Osteoblast (primary cell): ENCODE measurements around the gene CLDN4. TPM values are rescaled to one million over a fixed set of nuclear protein-coding genes. Genes with fewer than 3 reads are reported as not detected.

Experiments
- DNase-seq: peaks from one replicate; pipeline ENCODE4 v3.0.0; 2011; ENCODE audit warnings: low spot score, mixed read lengths; ENCODE audit not compliant: insufficient read length; ENCODE audit errors: missing footprints
- H2AFZ ChIP-seq: 2 replicates; pipeline ENCODE4 v1.6.0; 2011; ENCODE audit warnings: mild to moderate bottlenecking, low read length
- H3K27ac ChIP-seq: 2 replicates; pipeline ENCODE4 v1.5.1; 2011; ENCODE audit warnings: mild to moderate bottlenecking, low read depth, low read length, moderate library complexity
- H3K27me3 ChIP-seq: 2 replicates; pipeline ENCODE4 v1.6.0; 2012; ENCODE audit warnings: mild to moderate bottlenecking, control low read depth, inconsistent platforms, low read length, moderate library complexity; ENCODE audit not compliant: insufficient read depth
- H3K36me3 ChIP-seq: 2 replicates; pipeline ENCODE4 v1.5.1; 2011; ENCODE audit warnings: mild to moderate bottlenecking, low read length, control low read depth, moderate library complexity; ENCODE audit not compliant: insufficient read depth
- H3K4me1 ChIP-seq: 2 replicates; pipeline ENCODE4 v1.5.1; 2011; ENCODE audit warnings: mild to moderate bottlenecking, low read length, control low read depth, moderate library complexity; ENCODE audit not compliant: insufficient read depth
- H3K4me2 ChIP-seq: 2 replicates; pipeline ENCODE4 v1.6.0; 2011; ENCODE audit warnings: mild to moderate bottlenecking, low read length; ENCODE audit not compliant: insufficient read depth
- H3K4me3 ChIP-seq: fragments of 200-600 bp; sonication (generic); 3 replicates; pipeline ENCODE4 v1.5.1; 2012; ENCODE audit warnings: mild to moderate bottlenecking, low read length, inconsistent platforms; ENCODE audit not compliant: insufficient read depth
- H3K79me2 ChIP-seq: 2 replicates; pipeline ENCODE4 v1.6.0; 2012; ENCODE audit warnings: mild to moderate bottlenecking, low read length, control low read depth, inconsistent platforms; ENCODE audit not compliant: insufficient read depth
- H3K9me3 ChIP-seq: 2 replicates; pipeline ENCODE4 v1.5.1; 2011; ENCODE audit warnings: low read depth, low read length, control low read depth
- H4K20me1 ChIP-seq: 2 replicates; pipeline ENCODE4 v1.6.0; 2012; ENCODE audit warnings: mild to moderate bottlenecking, low read length, control low read depth; ENCODE audit not compliant: insufficient read depth
- CTCF ChIP-seq: IDR thresholded peaks from 2 replicates; pipeline ENCODE4 v1.5.1; 2011; ENCODE audit warnings: mild to moderate bottlenecking, low read depth, low read length, moderate library complexity; ENCODE audit errors: extremely low read depth
- total RNA-seq: library from RNA; depleted of rRNA; stranded (reverse); fragments of >200 nt; gene quantifications from 2 replicates; pipeline ENCODE4 v1.2.3, GENCODE V29; 2012

The CLDN4 gene
- total RNA-seq, 1 donor = 0.36 TPM

GRCh38 chr7:73882047-73882402 is 51.2 kb downstream of the CLDN4 start:
- Histone ChIP-seq H3K9me3 (no peaks in the 10 kb centered on the region), H3K4me3 (no peak overlapping the region), H3K36me3 (no peaks in the 10 kb centered on the region), H2AFZ (no peak overlapping the region), H3K27me3 (no peaks in the 10 kb centered on the region), H3K79me2 (no peaks in the 10 kb centered on the region), H3K4me2 (no peak overlapping the region), H4K20me1 (no peaks in the 10 kb centered on the region), H3K4me1 (peaks cover 33% of the 10 kb centered on the region), H3K27ac (no peak overlapping the region)
- DNase-seq = no peak
- TF ChIP-seq CTCF = no peak

Other genes with a start within 250 kb of the CLDN4 start
- gene MLXIPL, start 206.5 kb upstream of the CLDN4 start, total RNA-seq = 0.29 and 0.72 TPM in 2 replicates
- 5.8 and 5.9 TPM in 2 replicates for gene VPS37D, start 163.2 kb upstream of the CLDN4 start, total RNA-seq
- gene DNAJC30, start 147.5 kb upstream of the CLDN4 start, total RNA-seq = 2.9 TPM in 2 replicates
- gene BUD23, start 147.4 kb upstream of the CLDN4 start, total RNA-seq = 33.9 and 36.9 TPM in 2 replicates
- 15.9 and 17.4 TPM in 2 replicates for gene STX1A, start 111.3 kb upstream of the CLDN4 start, total RNA-seq
- gene ABHD11, start 92.2 kb upstream of the CLDN4 start, total RNA-seq = 6.5 and 8.7 TPM in 2 replicates
- gene CLDN3, start 60.7 kb upstream of the CLDN4 start, total RNA-seq = not detected in 2 replicates
- gene METTL27, start 11.5 kb downstream of the CLDN4 start, total RNA-seq = 8.7 and 8.8 TPM in 2 replicates
- gene TMEM270, start 30.2 kb downstream of the CLDN4 start, total RNA-seq = not detected in 2 replicates
- 69.1 and 113 TPM in 2 replicates for gene ELN, start 197.2 kb downstream of the CLDN4 start, total RNA-seq